HEK293 (cell line): ENCODE measurements around the gene CGGBP1.

Experiments used
- CTCF ChIA-PET: fragments of 350-600 bp; formaldehyde crosslinking; extraction: SDS; loops from one replicate; lab custom pipeline; 2021; ENCODE audit warnings: antibody characterized with exemption; lab: Yijun Ruan, JAX
- POLR2A ChIA-PET: fragments of 300-600 bp; formaldehyde crosslinking; extraction: SDS; loops from one replicate; lab custom pipeline; 2020; ENCODE audit warnings: antibody characterized with exemption, inconsistent platforms; lab: Yijun Ruan, JAX
- H3K27ac ChIP-seq: fragments of 200-500 bp; sonication (Bioruptor generic); 2 replicates; pipeline ENCODE4 v1.5.1; 2014; ENCODE audit warnings: low read depth, low read length, control low read depth, inconsistent platforms; ENCODE audit errors: extremely low read depth
- H3K36me3 ChIP-seq, 2 experiments: fragments of 200-500 bp in 1 of 2; sonication (Bioruptor generic) in 1 of 2; 1 replicate in 1 of 2; 2 replicates in 1 of 2; pipeline ENCODE4 v1.5.1; 2014 to 2017; ENCODE audit warnings: inconsistent platforms in 2 of 2, low read length in 2 of 2; ENCODE audit not compliant: control insufficient read depth in 2 of 2, insufficient read depth in 1 of 2
- H3K4me1 ChIP-seq: fragments of 200-500 bp; sonication (Bioruptor generic); 2 replicates; pipeline ENCODE4 v1.5.1; 2014; ENCODE audit warnings: mild to moderate bottlenecking, low read length, inconsistent platforms; ENCODE audit not compliant: control insufficient read depth, insufficient read depth
- H3K4me3 ChIP-seq: 2 replicates; pipeline ENCODE4 v1.5.1; 2011; ENCODE audit warnings: low read depth, mild to moderate bottlenecking, control low read depth, low read length, moderate library complexity
- H3K9me3 ChIP-seq: fragments of 200-500 bp; sonication (Bioruptor generic); 2 replicates; pipeline ENCODE4 v1.5.1; 2014; ENCODE audit warnings: low read depth, low read length, inconsistent platforms; ENCODE audit not compliant: control insufficient read depth, insufficient read depth
- BCL11B ChIP-seq: fragments of 450-650 bp; formaldehyde crosslinking; IDR thresholded peaks from 2 replicates; pipeline ENCODE4 v1.5.1; 2016; ENCODE audit warnings: low read depth, missing biosample characterization, missing genetic modification characterization
- KLF7 ChIP-seq: fragments of 450-650 bp; formaldehyde crosslinking; IDR thresholded peaks from 2 replicates; pipeline ENCODE4 v1.5.1; 2016; ENCODE audit warnings: missing biosample characterization, missing genetic modification characterization, borderline replicate concordance
- MZF1 ChIP-seq: fragments of 450-650 bp; formaldehyde crosslinking; IDR thresholded peaks from 2 replicates; pipeline ENCODE4 v1.5.1; 2017; ENCODE audit warnings: missing biosample characterization, missing genetic modification characterization, borderline replicate concordance
- SP3 ChIP-seq: fragments of 450-650 bp; formaldehyde crosslinking; IDR thresholded peaks from 2 replicates; pipeline ENCODE4 v1.5.1; 2016; ENCODE audit warnings: missing biosample characterization, missing genetic modification characterization
- ZBTB26 ChIP-seq: fragments of 450-650 bp; formaldehyde crosslinking; optimal IDR thresholded peaks from 2 replicates; pipeline ENCODE3; 2016; ENCODE audit warnings: missing biosample characterization, mild to moderate bottlenecking, missing genetic modification characterization
- ZNF114 ChIP-seq: fragments of 450-650 bp; formaldehyde crosslinking; IDR thresholded peaks from 2 replicates; pipeline ENCODE4 v1.5.0; 2017; ENCODE audit warnings: missing biosample characterization, missing genetic modification characterization
- ZNF169 ChIP-seq: fragments of 450-650 bp; formaldehyde crosslinking; IDR thresholded peaks from 2 replicates; pipeline ENCODE4 v1.5.1; 2016; ENCODE audit warnings: missing biosample characterization, missing genetic modification characterization
- ZNF221 ChIP-seq: fragments of 450-650 bp; formaldehyde crosslinking; IDR thresholded peaks from 2 replicates; pipeline ENCODE4 v1.5.1; 2017; ENCODE audit warnings: missing biosample characterization, missing genetic modification characterization, borderline replicate concordance
- ZNF23 ChIP-seq: fragments of 450-650 bp; formaldehyde crosslinking; IDR thresholded peaks from 2 replicates; pipeline ENCODE4 v1.5.1; 2016; ENCODE audit warnings: missing biosample characterization, missing genetic modification characterization, borderline replicate concordance
- ZNF266 ChIP-seq: fragments of 450-650 bp; formaldehyde crosslinking; IDR thresholded peaks from 2 replicates; pipeline ENCODE4 v1.5.1; 2016; ENCODE audit warnings: missing biosample characterization, missing genetic modification characterization, low read depth
- ZNF302 ChIP-seq: fragments of 450-650 bp; formaldehyde crosslinking; IDR thresholded peaks from 2 replicates; pipeline ENCODE4 v1.5.1; 2016; ENCODE audit warnings: missing biosample characterization, missing genetic modification characterization, low read depth
- ZNF341 ChIP-seq: fragments of 450-650 bp; formaldehyde crosslinking; IDR thresholded peaks from 2 replicates; pipeline ENCODE4; 2016; ENCODE audit warnings: low read depth, missing biosample characterization, missing genetic modification characterization
- ZNF510 ChIP-seq: fragments of 450-650 bp; formaldehyde crosslinking; IDR thresholded peaks from 2 replicates; pipeline ENCODE4 v1.5.1; 2018; ENCODE audit warnings: mild to moderate bottlenecking, missing genetic modification characterization, missing biosample characterization; ENCODE audit not compliant: insufficient replicate concordance
- ZNF544 ChIP-seq: fragments of 450-650 bp; formaldehyde crosslinking; IDR thresholded peaks from 2 replicates; pipeline ENCODE4 v1.5.0; 2017; ENCODE audit warnings: missing biosample characterization, missing genetic modification characterization
- ZNF629 ChIP-seq: fragments of 450-650 bp; formaldehyde crosslinking; IDR thresholded peaks from 2 replicates; pipeline ENCODE4 v1.5.1; 2017; ENCODE audit warnings: missing biosample characterization, missing genetic modification characterization
- ZNF639 ChIP-seq: fragments of 450-650 bp; formaldehyde crosslinking; IDR thresholded peaks from 2 replicates; pipeline ENCODE4 v1.5.1; 2016; ENCODE audit warnings: missing biosample characterization, missing genetic modification characterization
- ZNF670 ChIP-seq: fragments of 450-650 bp; formaldehyde crosslinking; IDR thresholded peaks from 2 replicates; pipeline ENCODE4 v1.5.1; 2016; ENCODE audit warnings: missing biosample characterization, missing genetic modification characterization, low read depth
- ZSCAN16 ChIP-seq: fragments of 450-650 bp; formaldehyde crosslinking; IDR thresholded peaks from 2 replicates; pipeline ENCODE4 v1.5.1; 2016; ENCODE audit warnings: missing biosample characterization, missing genetic modification characterization
- TF ChIP-seq, protein P1 (sequence below): fragments of 450-650 bp; formaldehyde crosslinking; IDR thresholded peaks from 2 replicates; pipeline ENCODE4 v1.5.1; 2017; ENCODE audit warnings: missing biosample characterization, missing genetic modification characterization
- TF ChIP-seq, protein P2 (sequence below): fragments of 450-650 bp; formaldehyde crosslinking; IDR thresholded peaks from 2 replicates; pipeline ENCODE4 v1.5.0; 2017; ENCODE audit warnings: missing biosample characterization, missing genetic modification characterization, borderline replicate concordance
- TF ChIP-seq, protein P3 (sequence below): fragments of 450-650 bp; formaldehyde crosslinking; IDR thresholded peaks from 2 replicates; pipeline ENCODE4 v1.5.1; 2016; ENCODE audit warnings: missing biosample characterization, missing genetic modification characterization

The CGGBP1 gene

GRCh38 chr3:88076712-88077111, 17.9 kb upstream of the CGGBP1 start:
- TF ChIP-seq ZNF510 (tag by site-specific recombination): no peak
- no peak for TF ChIP-seq ZNF629 (tag by site-specific recombination)
- no peak for TF ChIP-seq ZNF114 (tag by site-specific recombination)
- no peak for TF ChIP-seq ZNF221 (tag by site-specific recombination)
- no peak for TF ChIP-seq MZF1
- no peak for TF ChIP-seq KLF7 (tag by site-specific recombination)
- no peak for TF ChIP-seq ZNF266 (tag by site-specific recombination)
- TF ChIP-seq BCL11B (tag by site-specific recombination): no peak
- TF ChIP-seq ZNF670 (tag by site-specific recombination): no peak
- TF ChIP-seq ZNF639 (tag by site-specific recombination): no peak
- CTCF ChIA-PET: no interaction called here
- no peaks in the 10 kb centered on the region for H3K9me3 ChIP-seq

GRCh38 chr3:88075497-88075896, 16.7 kb upstream of the CGGBP1 start:
- no peaks in the 10 kb centered on the region for H3K4me1 ChIP-seq
- no peaks in the 10 kb centered on the region for H3K9me3 ChIP-seq
- no peak overlapping the region for H3K4me3 ChIP-seq
- H3K36me3 ChIP-seq: no peaks in the 10 kb centered on the region
- ChIA-PET CTCF (no interaction called here), POLR2A (no interaction called here)
- no peak overlapping the region for H3K27ac ChIP-seq
- TF ChIP-seq, protein P1, sequence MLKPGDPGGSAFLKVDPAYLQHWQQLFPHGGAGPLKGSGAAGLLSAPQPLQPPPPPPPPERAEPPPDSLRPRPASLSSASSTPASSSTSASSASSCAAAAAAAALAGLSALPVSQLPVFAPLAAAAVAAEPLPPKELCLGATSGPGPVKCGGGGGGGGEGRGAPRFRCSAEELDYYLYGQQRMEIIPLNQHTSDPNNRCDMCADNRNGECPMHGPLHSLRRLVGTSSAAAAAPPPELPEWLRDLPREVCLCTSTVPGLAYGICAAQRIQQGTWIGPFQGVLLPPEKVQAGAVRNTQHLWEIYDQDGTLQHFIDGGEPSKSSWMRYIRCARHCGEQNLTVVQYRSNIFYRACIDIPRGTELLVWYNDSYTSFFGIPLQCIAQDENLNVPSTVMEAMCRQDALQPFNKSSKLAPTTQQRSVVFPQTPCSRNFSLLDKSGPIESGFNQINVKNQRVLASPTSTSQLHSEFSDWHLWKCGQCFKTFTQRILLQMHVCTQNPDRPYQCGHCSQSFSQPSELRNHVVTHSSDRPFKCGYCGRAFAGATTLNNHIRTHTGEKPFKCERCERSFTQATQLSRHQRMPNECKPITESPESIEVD: peak; percentile 55
- no peak for TF ChIP-seq ZNF169 (tag by site-specific recombination)

More at GRCh38 chr3:88076712-88077111, 17.9 kb upstream of the CGGBP1 start:
- POLR2A ChIA-PET: interaction anchor here (0.5 kb wide), 1 partner anchor 11 kb away, joined by 3 read pairs; no protein-coding TSS in a partner anchor
- Histone ChIP-seq H3K27ac (no peak overlapping the region), H3K4me3 (no peak overlapping the region), H3K4me1 (no peaks in the 10 kb centered on the region), H3K36me3 (no peaks in the 10 kb centered on the region)

DNA sequence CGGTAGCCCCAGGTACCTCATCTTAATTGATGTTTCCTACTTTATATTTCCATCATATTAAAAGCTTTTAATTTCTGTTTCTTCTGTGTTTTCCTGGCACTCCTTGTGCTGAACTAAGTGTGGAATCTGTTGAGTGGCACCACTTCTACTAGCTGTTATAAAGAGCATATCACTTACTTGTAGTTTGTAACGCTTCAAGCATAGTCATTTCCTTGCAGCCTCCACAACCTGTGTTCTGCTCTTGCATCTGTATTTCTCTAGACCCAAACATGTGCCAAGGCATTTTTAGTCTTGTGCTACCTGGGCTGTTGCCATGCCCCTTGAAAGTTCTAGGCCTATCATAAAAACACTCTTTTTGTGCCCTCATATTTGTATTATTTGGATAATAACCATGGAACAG, 16.3 kb upstream of the CGGBP1 start:
- Histone ChIP-seq H3K27ac (no peak overlapping the region), H3K9me3 (no peaks in the 10 kb centered on the region), H3K4me1 (no peaks in the 10 kb centered on the region), H3K4me3 (no peak overlapping the region), H3K36me3 (no peaks in the 10 kb centered on the region)
- no peak for TF ChIP-seq ZNF670 (tag by site-specific recombination)
- TF ChIP-seq ZNF544 (tag by site-specific recombination): no peak
- TF ChIP-seq ZNF302 (tag by site-specific recombination): no peak
- TF ChIP-seq, protein P2, sequence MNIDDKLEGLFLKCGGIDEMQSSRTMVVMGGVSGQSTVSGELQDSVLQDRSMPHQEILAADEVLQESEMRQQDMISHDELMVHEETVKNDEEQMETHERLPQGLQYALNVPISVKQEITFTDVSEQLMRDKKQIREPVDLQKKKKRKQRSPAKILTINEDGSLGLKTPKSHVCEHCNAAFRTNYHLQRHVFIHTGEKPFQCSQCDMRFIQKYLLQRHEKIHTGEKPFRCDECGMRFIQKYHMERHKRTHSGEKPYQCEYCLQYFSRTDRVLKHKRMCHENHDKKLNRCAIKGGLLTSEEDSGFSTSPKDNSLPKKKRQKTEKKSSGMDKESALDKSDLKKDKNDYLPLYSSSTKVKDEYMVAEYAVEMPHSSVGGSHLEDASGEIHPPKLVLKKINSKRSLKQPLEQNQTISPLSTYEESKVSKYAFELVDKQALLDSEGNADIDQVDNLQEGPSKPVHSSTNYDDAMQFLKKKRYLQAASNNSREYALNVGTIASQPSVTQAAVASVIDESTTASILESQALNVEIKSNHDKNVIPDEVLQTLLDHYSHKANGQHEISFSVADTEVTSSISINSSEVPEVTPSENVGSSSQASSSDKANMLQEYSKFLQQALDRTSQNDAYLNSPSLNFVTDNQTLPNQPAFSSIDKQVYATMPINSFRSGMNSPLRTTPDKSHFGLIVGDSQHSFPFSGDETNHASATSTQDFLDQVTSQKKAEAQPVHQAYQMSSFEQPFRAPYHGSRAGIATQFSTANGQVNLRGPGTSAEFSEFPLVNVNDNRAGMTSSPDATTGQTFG: no peak
- no peak for TF ChIP-seq ZNF341 (tag by site-specific recombination)
- TF ChIP-seq ZSCAN16: no peak
- no peak for TF ChIP-seq KLF7 (tag by site-specific recombination)
- TF ChIP-seq, protein P3, sequence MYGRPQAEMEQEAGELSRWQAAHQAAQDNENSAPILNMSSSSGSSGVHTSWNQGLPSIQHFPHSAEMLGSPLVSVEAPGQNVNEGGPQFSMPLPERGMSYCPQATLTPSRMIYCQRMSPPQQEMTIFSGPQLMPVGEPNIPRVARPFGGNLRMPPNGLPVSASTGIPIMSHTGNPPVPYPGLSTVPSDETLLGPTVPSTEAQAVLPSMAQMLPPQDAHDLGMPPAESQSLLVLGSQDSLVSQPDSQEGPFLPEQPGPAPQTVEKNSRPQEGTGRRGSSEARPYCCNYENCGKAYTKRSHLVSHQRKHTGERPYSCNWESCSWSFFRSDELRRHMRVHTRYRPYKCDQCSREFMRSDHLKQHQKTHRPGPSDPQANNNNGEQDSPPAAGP (tag by site-specific recombination): no peak
- TF ChIP-seq SP3: no peak
- TF ChIP-seq ZBTB26 (tag by site-specific recombination): no peak
- no peak for TF ChIP-seq ZNF23 (tag by site-specific recombination)
- ChIA-PET CTCF (no interaction called here), POLR2A (no interaction called here)
